Activated CD4-positive, alpha-beta T cell treated with anti-CD3 and anti-CD28 coated beads, Interleukin-2, amount 10 ng/mL, durations not matched to agents 7 days and 5 days (primary cell): ENCODE data around the gene CAB39L. TPM values are rescaled to one million over a fixed set of nuclear protein-coding genes. Genes with fewer than 3 reads are reported as not detected.
"Not testable (repeated sequence)": the region's sequence is repeated elsewhere in the genome, so short reads cannot be mapped to it uniquely, and the experiment has no call there.

Experiments used
- CTCF ChIA-PET: fragments of 350-600 bp; sonication (Branson Sonifier 250); formaldehyde crosslinking; loops from one replicate; lab custom pipeline; 2021; ENCODE audit warnings: antibody characterized with exemption; lab: Charles Lee
- POLR2A ChIA-PET: fragments of 350-600 bp; sonication (Branson Sonifier 250); formaldehyde crosslinking; loops from one replicate; lab custom pipeline; 2021; ENCODE audit warnings: antibody characterized with exemption; lab: Charles Lee
- DNase-seq: peaks from one replicate; pipeline ENCODE4 v3.0.0-alpha.2; 2020
- H3K27ac Mint-ChIP-seq: one replicate; pipeline ENCODE4 v1.8.0; 2021; ENCODE audit warnings: mild to moderate bottlenecking, moderate library complexity, mixed read lengths
- H3K27me3 Mint-ChIP-seq: one replicate; pipeline ENCODE4 v1.8.0; 2021; ENCODE audit warnings: mixed read lengths
- H3K36me3 Mint-ChIP-seq: one replicate; pipeline ENCODE4 v1.8.0; 2021; ENCODE audit warnings: low read depth, mixed read lengths
- H3K4me1 Mint-ChIP-seq: one replicate; pipeline ENCODE4 v1.8.0; 2021; ENCODE audit warnings: mixed read lengths
- H3K4me3 Mint-ChIP-seq: one replicate; pipeline ENCODE4 v1.8.0; 2021; ENCODE audit warnings: mild to moderate bottlenecking, moderate library complexity, mixed read lengths
- H3K9me3 Mint-ChIP-seq: one replicate; pipeline ENCODE4 v1.8.0; 2021; ENCODE audit warnings: mixed read lengths
- total RNA-seq, 2 experiments: library from RNA; stranded (reverse); gene quantifications; one replicate each; pipeline ENCODE4 v1.2.3, GENCODE V29; 2021

Gene CAB39L
- total RNA-seq, 2 experiments from 2014 or later = 3.1 to 3.5 TPM

- Mint-ChIP-seq H3K4me3 (no peak overlapping the region), H3K9me3 (no peaks in the 10 kb centered on the region), H3K27me3 (no peaks in the 10 kb centered on the region), H3K36me3 (no peaks in the 10 kb centered on the region), H3K27ac (no peak overlapping the region), H3K4me1 (no peaks in the 10 kb centered on the region)
- no peak for DNase-seq
- ChIA-PET POLR2A (no interaction called here), CTCF (no interaction called here)
These were observed 113.9 kb downstream of the CAB39L start for GRCh38 chr13:49329831-49330545.

GRCh38 chr13:49327145-49327544 lies 116.7 kb downstream of the CAB39L start:
- H3K4me1 Mint-ChIP-seq, H3K36me3 Mint-ChIP-seq, H3K27ac Mint-ChIP-seq, POLR2A ChIA-PET, H3K9me3 Mint-ChIP-seq, DNase-seq, H3K4me3 Mint-ChIP-seq, H3K27me3 Mint-ChIP-seq: not testable (repeated sequence)
- CTCF ChIA-PET = interaction anchor here (0.6 kb wide), 1 partner anchor 235 kb away, joined by 3 read pairs; no protein-coding TSS in a partner anchor

- Mint-ChIP-seq H3K27me3 (no peaks in the 10 kb centered on the region), H3K27ac (no peak overlapping the region), H3K4me3 (no peak overlapping the region), H3K36me3 (no peaks in the 10 kb centered on the region), H3K9me3 (no peaks in the 10 kb centered on the region), H3K4me1 (peaks cover 2% of the 10 kb centered on the region)
- ChIA-PET POLR2A (no interaction called here), CTCF (interaction anchor here (0.6 kb wide), 1 partner anchor 236 kb away, joined by 3 read pairs; no protein-coding TSS in a partner anchor)
- DNase-seq = no peak
These were observed 117.5 kb downstream of the CAB39L start for GRCh38 chr13:49326222-49326917.

DNA sequence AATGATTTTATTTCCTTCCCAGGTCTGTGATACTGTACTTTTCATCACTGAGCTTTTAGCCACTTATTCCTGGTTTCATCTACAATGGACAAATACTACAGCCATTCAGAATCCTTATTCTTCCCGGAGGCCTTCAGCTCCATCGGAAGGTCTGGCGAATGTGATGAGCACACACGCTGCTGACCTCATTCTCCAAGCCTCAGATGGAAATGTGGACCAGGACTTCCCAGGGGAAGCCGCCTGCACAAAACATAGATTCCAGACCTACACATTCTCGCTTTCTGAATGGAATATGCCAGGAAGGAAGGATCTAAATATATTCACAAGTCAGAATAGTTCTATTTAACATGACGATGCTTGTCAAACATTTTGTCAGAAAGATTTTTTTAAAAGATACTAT lies 120.5 kb downstream of the CAB39L start:
- Mint-ChIP-seq H3K4me1 (peaks cover 12% of the 10 kb centered on the region), H3K36me3 (no peaks in the 10 kb centered on the region), H3K4me3 (no peak overlapping the region), H3K27ac (no peak overlapping the region), H3K27me3 (no peaks in the 10 kb centered on the region), H3K9me3 (no peaks in the 10 kb centered on the region)
- no peak for DNase-seq
- POLR2A ChIA-PET = no interaction called here
- CTCF ChIA-PET = interaction anchor here (1.0 to 2.4 kb wide), 3 partner anchors 9 to 11 kb away, joined by 3 to 11 read pairs (median 4); no protein-coding TSS in a partner anchor

- H3K4me3 Mint-ChIP-seq = no peak overlapping the region
- no peaks in the 10 kb centered on the region for H3K27me3 Mint-ChIP-seq
- no peak for DNase-seq
- H3K9me3 Mint-ChIP-seq = no peaks in the 10 kb centered on the region
- H3K36me3 Mint-ChIP-seq = no peaks in the 10 kb centered on the region
- no peak overlapping the region for H3K27ac Mint-ChIP-seq
- POLR2A ChIA-PET = no interaction called here
- peaks cover 12% of the 10 kb centered on the region for H3K4me1 Mint-ChIP-seq
- CTCF ChIA-PET = interaction anchor here (1.0 to 2.4 kb wide), 3 partner anchors 8 to 11 kb away, joined by 3 to 11 read pairs (median 4); no protein-coding TSS in a partner anchor
These were observed 121.2 kb downstream of the CAB39L start for GRCh38 chr13:49322702-49323101.

GRCh38 chr13:49320975-49321374 lies 122.9 kb downstream of the CAB39L start:
- ChIA-PET POLR2A (no interaction called here), CTCF (no interaction called here)
- no peak overlapping the region for H3K4me3 Mint-ChIP-seq
- H3K4me1 Mint-ChIP-seq = peaks cover 12% of the 10 kb centered on the region
- no peaks in the 10 kb centered on the region for H3K27me3 Mint-ChIP-seq
- no peaks in the 10 kb centered on the region for H3K36me3 Mint-ChIP-seq
- DNase-seq = no peak
- no peak overlapping the region for H3K27ac Mint-ChIP-seq
- H3K9me3 Mint-ChIP-seq = no peaks in the 10 kb centered on the region

GRCh38 chr13:49319951-49320350 lies 123.9 kb downstream of the CAB39L start:
- no peak overlapping the region for H3K27ac Mint-ChIP-seq
- no peak overlapping the region for H3K4me3 Mint-ChIP-seq
- H3K27me3 Mint-ChIP-seq = no peaks in the 10 kb centered on the region
- H3K4me1 Mint-ChIP-seq = peaks cover 12% of the 10 kb centered on the region
- H3K36me3 Mint-ChIP-seq = no peaks in the 10 kb centered on the region
- H3K9me3 Mint-ChIP-seq = no peaks in the 10 kb centered on the region
- no peak for DNase-seq
- ChIA-PET POLR2A (no interaction called here), CTCF (interaction anchor here (0.6 kb wide), 1 partner anchor 203 kb away, joined by 4 read pairs; no protein-coding TSS in a partner anchor)

- Mint-ChIP-seq H3K36me3 (no peaks in the 10 kb centered on the region), H3K27me3 (no peaks in the 10 kb centered on the region), H3K27ac (no peak overlapping the region), H3K4me3 (no peak overlapping the region), H3K9me3 (no peaks in the 10 kb centered on the region), H3K4me1 (peaks cover 12% of the 10 kb centered on the region)
- ChIA-PET POLR2A (no interaction called here), CTCF (interaction anchor here (0.6 kb wide), 1 partner anchor 203 kb away, joined by 4 read pairs; no protein-coding TSS in a partner anchor)
- DNase-seq = no peak
These were observed 124.3 kb downstream of the CAB39L start for GRCh38 chr13:49319551-49319950.

DNA sequence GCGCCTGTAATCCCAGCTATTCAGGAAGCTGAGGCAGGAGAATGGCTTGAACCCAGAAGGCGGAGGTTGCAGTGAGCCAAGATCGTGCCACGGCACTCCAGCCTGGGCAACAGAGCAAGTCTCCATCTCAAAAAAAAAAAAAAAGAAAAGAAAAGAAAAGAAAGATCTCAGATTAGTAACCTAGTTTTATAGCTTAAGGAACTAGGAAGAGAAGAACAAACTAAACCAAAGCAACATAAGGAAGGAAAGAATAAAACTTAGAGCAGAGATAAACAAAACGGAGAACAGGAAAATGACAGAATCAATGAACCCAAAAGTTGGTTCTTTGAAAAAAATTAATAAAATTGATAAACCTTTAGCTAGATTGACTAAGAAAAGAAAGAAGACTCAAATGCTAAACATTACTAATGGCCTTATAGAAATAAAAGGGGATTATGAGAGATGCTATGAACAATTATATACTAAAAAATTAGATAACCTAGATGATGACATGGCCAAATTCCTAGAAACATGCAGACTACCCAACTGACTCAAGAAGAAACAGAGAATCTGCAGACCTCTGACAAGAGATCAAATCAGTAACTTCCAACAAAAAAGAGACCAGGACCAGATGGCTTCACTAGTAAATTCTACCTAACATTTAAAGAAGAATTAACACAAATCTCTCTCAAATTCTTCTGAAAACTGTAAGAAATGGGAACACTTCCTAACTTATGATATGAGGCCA lies 127.9 kb downstream of the CAB39L start:
- DNase-seq = no peak
- ChIA-PET CTCF (interaction anchor here (0.7 kb wide), 1 partner anchor 505 kb away, joined by 3 read pairs; no protein-coding TSS in a partner anchor), POLR2A (no interaction called here)
- Mint-ChIP-seq H3K9me3 (no peaks in the 10 kb centered on the region), H3K27ac (no peak overlapping the region), H3K27me3 (no peaks in the 10 kb centered on the region), H3K4me3 (no peak overlapping the region), H3K4me1 (peaks cover 5% of the 10 kb centered on the region), H3K36me3 (no peaks in the 10 kb centered on the region)

GRCh38 chr13:49315036-49315565 lies 128.8 kb downstream of the CAB39L start:
- no peaks in the 10 kb centered on the region for H3K9me3 Mint-ChIP-seq
- CTCF ChIA-PET = interaction anchor here (1.2 kb wide), 1 partner anchor 8 kb away, joined by 4 read pairs; no protein-coding TSS in a partner anchor

DNA sequence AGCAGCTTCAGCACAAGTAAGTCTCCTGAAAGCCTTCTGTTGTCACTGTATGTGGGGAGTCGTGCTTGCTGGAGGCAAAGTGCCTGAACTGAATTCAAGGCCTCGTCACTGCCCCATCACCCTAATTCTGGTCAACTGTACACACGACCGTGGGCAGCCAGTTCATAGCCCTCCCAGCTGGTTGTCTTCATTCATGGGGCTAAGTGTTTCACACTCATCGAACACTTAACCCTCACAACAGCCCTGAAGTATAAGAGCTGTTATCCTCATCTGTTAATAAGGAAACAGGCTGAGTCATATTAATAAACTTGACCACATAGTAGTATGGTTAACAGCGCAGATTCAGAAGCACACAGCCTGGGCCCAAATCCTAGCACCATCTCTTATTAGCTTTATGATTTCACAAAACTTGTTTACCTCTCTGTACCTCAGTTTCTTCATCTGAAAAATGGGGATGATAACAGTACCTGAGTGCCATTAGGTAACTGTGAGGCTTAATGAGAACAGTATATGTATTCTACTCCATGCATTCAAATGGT lies 129.5 kb downstream of the CAB39L start:
- H3K4me1 Mint-ChIP-seq = no peaks in the 10 kb centered on the region
- no peaks in the 10 kb centered on the region for H3K36me3 Mint-ChIP-seq
- H3K4me3 Mint-ChIP-seq = no peak overlapping the region
- H3K27ac Mint-ChIP-seq = no peak overlapping the region
- H3K27me3 Mint-ChIP-seq = no peaks in the 10 kb centered on the region
- H3K9me3 Mint-ChIP-seq = no peaks in the 10 kb centered on the region
- no peak for DNase-seq
- ChIA-PET CTCF (interaction anchor here (1.2 kb wide), 2 partner anchors 8 to 95 kb away, joined by 3 to 4 read pairs; partner anchors contain the start of gene MLNR), POLR2A (no interaction called here)

More at GRCh38 chr13:49315036-49315565, 128.8 kb downstream of the CAB39L start:
- Mint-ChIP-seq H3K36me3 (no peaks in the 10 kb centered on the region), H3K4me1 (no peaks in the 10 kb centered on the region), H3K4me3 (no peak overlapping the region), H3K27ac (no peak overlapping the region), H3K27me3 (no peaks in the 10 kb centered on the region)
- DNase-seq = no peak
- POLR2A ChIA-PET = no interaction called here

DNA sequence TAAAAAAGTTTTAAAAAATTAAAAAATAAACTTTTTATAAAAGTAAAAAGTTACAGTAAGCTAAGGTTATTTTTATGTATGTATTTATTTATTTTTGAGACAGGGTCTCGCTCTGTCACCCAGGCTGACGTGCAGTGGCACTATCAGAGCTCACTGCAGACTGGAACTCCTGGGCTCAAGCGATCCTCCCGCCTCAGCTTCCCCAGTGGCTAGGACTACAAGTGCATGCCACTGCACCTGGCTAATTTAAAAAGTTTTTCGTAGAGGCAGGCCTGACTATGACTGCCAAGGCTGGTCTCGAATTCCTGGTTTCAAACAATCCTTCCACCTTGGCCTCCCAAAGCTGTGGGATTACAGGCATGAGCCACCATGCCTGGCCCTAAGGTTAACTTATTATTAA lies 132.0 kb downstream of the CAB39L start:
- no peak overlapping the region for H3K4me3 Mint-ChIP-seq
- POLR2A ChIA-PET = no interaction called here
- DNase-seq = no peak
- H3K36me3 Mint-ChIP-seq = no peaks in the 10 kb centered on the region
- H3K4me1 Mint-ChIP-seq = no peaks in the 10 kb centered on the region
- no peaks in the 10 kb centered on the region for H3K27me3 Mint-ChIP-seq
- no peaks in the 10 kb centered on the region for H3K9me3 Mint-ChIP-seq
- no peak overlapping the region for H3K27ac Mint-ChIP-seq
- CTCF ChIA-PET = interaction anchor here (1.1 to 1.5 kb wide), 3 partner anchors 11 to 295 kb away, joined by 3 read pairs; no protein-coding TSS in a partner anchor
